ENCODE measurements around the gene TMEM94.
"Not testable (repeated sequence)": the region's sequence is repeated elsewhere in the genome, so short reads cannot be mapped to it uniquely, and the experiment has no call there.

Gene TMEM94

DNA sequence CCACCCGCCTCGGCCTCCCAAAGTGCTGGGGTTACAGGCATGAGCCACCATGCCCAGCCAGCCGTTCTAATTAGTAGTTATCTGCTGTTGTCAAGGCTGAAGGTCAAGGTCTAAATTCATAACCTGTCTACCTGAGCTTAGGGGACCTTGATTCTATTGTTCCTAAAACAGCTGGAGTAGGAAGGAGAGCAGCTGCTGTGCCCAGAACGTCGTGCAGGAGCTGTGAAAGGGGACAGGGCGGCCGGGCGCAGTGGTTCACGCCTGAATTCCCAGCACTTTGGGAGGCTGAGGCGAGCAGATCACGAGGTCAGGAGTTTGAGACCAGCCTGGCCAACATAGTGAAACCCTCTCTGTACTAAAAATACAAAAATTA, 21.0 kb downstream of the TMEM94 start:
- not testable (repeated sequence) for DNase-seq

- DNase-seq, result no peak
Observed at GRCh38 chr17:75478508-75478907, 22.1 kb downstream of the TMEM94 start.

- DNase-seq, result no peak
Observed at GRCh38 chr17:75480281-75480680, 23.8 kb downstream of the TMEM94 start.

GRCh38 chr17:75481194-75482068, 25.0 kb downstream of the TMEM94 start:
- no peak for DNase-seq

GRCh38 chr17:75482098-75482942, 25.9 kb downstream of the TMEM94 start:
- no peak for DNase-seq

- no peak for DNase-seq
Observed at GRCh38 chr17:75485688-75486087, 29.3 kb downstream of the TMEM94 start.

DNA sequence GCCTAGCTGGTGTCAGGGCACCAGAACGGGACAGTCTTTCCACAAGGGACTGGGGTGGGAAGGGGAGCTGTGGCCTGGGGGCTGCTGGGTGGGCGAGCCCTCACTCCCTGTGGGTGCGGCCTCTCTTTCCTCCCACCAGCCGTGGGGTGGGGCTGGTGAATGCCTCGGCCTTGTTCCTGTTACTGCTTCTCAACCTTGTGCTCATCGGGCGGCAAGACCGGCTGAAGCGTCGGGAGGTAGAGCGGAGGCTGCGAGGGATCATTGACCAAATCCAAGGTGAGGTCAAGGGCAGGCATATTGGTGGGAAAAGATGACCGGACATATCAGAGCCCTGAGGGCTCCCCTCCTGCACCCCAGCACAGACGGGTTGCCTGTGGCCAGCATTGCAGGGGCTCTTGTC, 29.7 kb downstream of the TMEM94 start:
- no peak for DNase-seq

DNA sequence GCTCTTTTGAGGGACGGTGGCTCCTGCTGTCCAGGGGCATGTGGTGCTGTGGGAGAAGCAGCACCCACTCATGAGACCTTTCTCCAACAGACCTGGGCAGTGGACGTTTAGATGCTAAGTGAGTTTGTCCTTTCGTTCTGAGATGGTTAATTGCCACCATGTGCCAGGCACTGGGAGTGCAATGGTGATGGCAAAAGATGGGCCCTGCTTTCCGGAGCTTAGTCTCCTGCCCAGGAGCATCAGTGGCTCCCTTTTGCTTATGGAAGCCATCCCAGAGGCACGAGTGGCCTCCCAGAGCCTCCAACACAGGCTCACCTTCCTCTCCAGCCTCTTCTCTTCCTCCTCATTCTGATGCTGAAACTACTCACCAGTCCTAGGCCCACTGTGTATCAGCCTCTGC, 30.5 kb downstream of the TMEM94 start:
- no peak for DNase-seq

DNA sequence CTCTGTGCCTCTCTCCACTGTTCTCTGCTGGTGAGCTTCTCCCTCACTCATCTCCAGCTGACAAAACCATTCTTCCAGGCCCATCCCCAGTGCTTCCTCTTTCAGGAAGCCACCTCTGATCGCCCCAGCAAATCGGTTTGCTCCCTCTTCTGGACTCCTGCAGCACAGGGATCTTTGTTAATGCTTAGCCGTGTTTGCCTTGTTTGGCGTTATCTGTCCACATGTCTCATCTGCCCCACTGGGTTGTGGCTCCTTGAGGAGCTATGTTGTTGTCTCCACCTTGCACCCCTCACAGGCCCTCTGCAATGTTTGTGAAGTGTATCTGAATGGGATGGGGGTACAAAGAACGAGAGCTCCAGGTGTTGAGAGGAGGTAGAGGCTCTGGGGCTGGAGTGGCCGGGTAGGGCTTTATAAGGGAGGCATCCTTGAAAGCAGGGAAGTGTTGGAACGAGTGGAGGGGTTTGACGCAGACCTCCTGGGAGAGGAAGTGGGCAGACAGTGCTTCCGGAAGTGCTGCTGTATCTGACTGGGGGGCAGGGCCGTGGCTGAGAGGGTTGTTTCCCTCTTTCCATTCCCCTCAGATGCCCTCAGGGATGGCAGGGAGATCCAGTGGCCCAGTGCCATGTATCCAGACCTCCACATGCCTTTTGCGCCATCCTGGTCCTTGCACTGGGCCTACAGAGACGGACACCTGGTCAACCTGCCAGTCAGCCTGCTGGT, 31.1 kb downstream of the TMEM94 start:
- peak; percentile 49 to 57 for DNase-seq

- no peak for DNase-seq
Observed at GRCh38 chr17:75488693-75489510, 32.5 kb downstream of the TMEM94 start.

DNA sequence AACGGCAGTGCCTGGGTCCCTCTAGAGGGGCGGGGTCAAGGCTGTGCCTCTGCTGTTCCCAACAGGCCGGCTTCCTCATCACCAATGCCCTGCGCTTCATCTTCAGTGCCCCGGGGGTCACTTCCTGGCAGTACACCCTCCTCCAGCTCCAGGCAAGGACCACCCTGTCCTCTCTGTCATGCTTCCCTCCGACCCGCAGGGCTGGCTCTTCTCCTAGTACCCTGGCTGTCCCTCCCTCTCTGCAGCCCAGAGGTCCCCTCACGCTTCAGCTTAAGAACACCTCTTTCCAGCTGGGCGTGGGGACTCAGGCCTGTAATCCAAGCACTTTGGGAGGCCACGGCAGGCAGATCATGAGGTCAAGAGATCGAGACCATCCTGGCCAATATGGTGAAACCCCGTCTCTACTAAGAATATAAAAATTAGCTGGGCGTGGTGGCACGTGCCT, 33.1 kb downstream of the TMEM94 start:
- DNase-seq, result no peak

- no peak for DNase-seq
Observed at GRCh38 chr17:75490173-75490743, 33.8 kb downstream of the TMEM94 start.

DNA sequence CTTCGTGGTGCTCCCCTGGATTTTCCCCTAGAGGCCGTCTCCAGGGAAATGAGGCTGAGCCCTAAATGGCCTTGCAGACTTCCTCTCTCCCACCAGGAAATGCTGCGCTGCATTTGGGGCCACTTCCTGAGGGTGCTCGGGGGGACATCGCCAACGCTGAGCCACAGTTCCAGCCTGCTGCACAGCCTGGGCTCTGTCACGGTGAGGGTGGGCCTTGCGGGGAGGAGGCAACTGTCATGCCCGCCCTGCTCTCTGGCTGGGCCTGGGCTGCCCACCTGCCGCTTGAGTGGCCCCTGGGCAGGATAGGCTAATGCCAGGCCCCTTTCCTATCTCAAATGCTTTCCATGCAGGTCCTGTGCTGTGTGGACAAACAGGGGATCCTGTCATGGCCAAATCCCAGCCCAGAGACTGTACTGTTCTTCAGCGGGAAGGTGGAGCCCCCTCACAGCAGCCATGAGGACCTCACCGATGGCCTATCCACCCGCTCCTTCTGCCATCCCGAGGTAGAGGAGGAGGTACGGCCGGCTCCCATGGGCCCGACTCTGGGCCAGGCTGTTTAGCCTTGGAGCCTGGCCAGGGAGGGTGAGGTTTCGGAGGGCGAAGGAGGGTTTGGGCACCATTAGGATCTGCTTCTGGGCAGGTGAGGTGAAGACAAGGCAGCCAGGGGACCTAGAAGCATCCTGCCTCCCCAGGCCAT, 34.7 kb downstream of the TMEM94 start:
- DNase-seq, result no peak

DNA sequence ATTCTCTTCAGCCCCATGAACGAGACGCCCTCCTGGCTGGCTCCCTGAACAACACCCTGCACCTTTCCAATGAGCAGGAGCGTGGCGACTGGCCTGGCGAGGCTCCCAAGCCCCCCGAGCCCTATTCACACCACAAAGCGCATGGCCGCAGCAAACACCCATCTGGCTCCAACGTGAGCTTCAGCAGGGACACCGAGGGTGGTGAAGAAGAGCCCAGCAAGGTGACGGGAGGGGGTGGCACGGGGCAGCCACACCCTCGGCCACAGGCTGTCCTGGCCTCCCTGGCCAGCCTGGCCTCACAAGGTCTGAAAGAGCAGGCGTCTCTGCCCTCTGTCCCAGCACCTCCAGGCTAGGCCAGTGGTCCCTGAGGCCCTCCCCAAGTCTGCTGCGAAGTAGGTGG, 35.2 kb downstream of the TMEM94 start:
- DNase-seq, result no peak

GRCh38 chr17:75492555-75493168, 36.2 kb downstream of the TMEM94 start:
- no peak for DNase-seq

- DNase-seq, result no peak
Observed at GRCh38 chr17:75493476-75494129, 37.2 kb downstream of the TMEM94 start.

DNA sequence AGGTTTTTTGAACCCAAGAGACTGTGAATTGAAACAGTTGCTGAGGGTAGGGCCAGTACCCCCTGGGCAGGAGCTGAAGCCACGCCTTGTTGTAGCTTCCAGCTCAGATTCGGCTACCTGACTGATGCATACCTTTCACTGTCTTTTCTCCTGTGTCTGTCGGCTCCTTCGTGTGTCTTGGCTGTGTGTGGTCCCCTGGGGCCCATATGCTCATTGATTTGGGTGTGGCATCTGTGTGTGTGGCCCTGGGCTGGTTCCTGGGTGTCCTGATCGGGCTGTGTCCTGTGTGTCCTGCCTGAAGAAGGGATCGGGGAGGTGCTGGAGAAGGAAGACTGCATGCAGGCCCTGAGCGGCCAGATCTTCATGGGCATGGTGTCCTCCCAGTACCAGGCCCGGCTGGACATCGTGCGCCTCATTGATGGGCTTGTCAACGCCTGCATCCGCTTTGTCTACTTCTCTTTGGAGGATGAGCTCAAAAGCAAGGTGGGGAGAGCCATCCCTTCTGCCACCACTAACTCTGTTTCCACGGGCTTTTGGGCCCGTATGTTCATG, 38.0 kb downstream of the TMEM94 start:
- DNase-seq, result no peak

DNA sequence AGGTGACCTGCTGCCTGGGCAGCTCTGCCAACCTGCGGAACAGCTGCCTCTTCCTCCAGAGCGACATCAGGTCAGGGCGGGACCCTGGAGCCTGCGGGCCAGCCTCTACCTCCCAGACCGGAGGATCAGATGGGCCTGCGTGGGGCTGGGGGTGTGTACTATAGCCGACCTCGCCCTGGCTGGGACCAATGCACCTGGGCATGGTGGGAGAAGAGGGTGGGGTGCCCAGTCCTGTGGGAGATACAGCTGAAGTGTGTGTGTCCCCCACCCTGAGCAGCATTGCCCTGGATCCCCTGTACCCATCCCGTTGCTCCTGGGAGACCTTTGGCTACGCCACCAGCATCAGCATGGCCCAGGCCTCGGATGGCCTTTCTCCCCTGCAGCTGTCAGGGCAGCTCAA, 39.6 kb downstream of the TMEM94 start:
- DNase-seq, result no peak

DNA sequence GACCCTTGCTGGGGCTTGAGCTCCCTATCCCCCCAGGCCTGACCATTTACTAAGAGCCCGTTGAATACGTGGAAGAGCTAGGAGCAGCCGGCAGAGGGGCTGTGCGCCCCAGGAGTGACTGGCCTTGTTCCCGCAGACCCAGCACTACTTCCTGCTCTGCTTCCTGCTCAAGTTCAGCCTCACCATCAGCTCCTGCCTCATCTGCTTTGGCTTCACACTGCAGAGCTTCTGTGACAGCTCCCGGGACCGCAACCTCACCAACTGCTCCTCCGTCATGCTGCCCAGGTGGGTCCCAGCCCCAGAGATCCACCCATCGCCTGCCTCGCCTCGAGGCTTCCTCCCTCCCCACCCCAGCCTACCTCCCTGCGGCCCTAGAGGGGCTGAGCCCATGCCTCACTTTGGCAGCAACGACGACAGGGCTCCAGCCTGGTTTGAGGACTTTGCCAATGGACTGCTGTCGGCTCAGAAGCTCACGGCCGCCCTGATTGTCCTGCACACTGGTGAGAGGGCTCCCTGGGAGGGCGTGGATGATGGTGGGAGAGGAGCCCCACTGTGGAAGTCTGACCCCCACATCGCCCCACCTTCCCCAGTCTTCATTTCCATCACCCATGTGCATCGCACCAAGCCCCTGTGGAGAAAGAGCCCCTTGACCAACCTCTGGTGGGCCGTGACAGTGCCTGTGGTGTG, 41.7 kb downstream of the TMEM94 start:
- DNase-seq, result no peak
